Fibroblast of villous mesenchyme (primary cell): ENCODE measurements around the gene PCED1B. TPM values are rescaled to one million over a fixed set of nuclear protein-coding genes. Genes with fewer than 3 reads are reported as not detected.

ENCODE experiments used
- DNase-seq: peaks from one replicate; pipeline ENCODE4 v3.0.0-alpha.2; 2010; ENCODE audit warnings: low read depth
- H3K4me3 ChIP-seq: 2 replicates; pipeline ENCODE4 v1.5.1; 2011; ENCODE audit warnings: low read depth, mild to moderate bottlenecking, low read length
- total RNA-seq: library from RNA; depleted of rRNA; stranded (reverse); fragments of >200 nt; gene quantifications from 2 replicates; pipeline ENCODE4 v1.2.3, GENCODE V29; 2012
- TF ChIP-seq, protein P1 (sequence below): IDR thresholded peaks from 2 replicates; pipeline ENCODE4 v1.5.1; 2012; ENCODE audit warnings: low read depth, mild to moderate bottlenecking, low read length; ENCODE audit not compliant: insufficient read depth

Gene PCED1B
- total RNA-seq, 1 donor = 1.7 TPM

DNA sequence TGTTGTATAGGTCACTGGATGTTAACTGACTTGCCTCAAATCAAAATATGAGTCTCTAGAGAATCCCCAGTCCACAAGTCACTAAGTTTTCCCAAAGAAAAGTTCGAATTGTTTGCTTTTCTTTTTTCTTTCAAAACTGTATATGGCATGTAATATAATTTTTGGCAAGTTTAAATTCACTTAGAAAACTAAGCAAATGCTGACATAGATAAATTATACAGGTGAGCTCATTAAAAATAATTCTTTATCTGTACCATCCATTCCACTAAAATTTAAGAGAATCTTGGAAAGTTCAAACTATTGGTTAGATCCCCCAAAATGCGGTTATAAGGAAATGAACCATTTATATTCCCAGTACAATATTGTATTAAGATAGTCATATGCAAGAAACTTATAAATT, 145.9 kb downstream of the PCED1B start:
- H3K4me3 ChIP-seq = no peak overlapping the region
- TF ChIP-seq, protein P1, sequence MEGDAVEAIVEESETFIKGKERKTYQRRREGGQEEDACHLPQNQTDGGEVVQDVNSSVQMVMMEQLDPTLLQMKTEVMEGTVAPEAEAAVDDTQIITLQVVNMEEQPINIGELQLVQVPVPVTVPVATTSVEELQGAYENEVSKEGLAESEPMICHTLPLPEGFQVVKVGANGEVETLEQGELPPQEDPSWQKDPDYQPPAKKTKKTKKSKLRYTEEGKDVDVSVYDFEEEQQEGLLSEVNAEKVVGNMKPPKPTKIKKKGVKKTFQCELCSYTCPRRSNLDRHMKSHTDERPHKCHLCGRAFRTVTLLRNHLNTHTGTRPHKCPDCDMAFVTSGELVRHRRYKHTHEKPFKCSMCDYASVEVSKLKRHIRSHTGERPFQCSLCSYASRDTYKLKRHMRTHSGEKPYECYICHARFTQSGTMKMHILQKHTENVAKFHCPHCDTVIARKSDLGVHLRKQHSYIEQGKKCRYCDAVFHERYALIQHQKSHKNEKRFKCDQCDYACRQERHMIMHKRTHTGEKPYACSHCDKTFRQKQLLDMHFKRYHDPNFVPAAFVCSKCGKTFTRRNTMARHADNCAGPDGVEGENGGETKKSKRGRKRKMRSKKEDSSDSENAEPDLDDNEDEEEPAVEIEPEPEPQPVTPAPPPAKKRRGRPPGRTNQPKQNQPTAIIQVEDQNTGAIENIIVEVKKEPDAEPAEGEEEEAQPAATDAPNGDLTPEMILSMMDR = no peak
- no peak for DNase-seq

DNA sequence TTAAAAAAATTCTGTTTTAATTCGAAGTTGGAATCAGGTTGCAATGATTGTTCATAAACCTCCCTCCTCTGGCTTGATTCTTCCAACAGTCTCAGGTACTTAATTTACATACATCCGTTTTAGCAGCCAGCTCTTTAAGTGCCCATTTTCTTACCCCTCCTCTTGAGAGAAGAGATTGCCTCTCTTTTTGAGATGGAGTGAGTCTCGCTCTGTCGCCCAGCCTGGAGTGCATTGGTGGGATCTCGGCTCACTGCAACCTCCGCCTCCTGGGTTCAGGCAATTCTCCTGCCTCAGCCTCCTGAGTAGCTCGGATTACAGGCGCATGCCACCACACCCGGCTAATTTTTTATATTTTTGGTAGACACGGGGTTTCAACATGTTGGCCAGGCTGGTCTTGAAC, 146.8 kb downstream of the PCED1B start:
- TF ChIP-seq, protein P1 = no peak
- H3K4me3 ChIP-seq = no peak overlapping the region
- no peak for DNase-seq

DNA sequence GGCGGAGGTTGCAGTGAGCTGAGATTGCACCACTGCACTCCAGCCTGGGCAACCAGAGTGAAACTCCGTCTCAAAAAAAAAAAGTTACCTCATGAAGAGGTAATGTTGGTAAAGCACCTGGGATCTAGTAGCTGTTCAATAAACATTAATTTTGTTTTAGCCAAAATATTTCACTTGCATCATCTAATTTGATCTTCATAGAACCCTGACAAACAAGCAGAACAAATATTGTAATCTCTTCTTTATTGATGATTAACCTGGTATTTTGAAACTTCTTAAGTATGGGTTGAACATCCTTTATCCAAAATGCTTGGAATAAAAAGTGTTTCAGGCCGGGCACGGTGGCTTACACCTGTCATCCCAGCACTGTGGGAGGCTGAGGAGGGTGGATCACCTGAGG, 149.4 kb downstream of the PCED1B start:
- DNase-seq = no peak
- TF ChIP-seq, protein P1 = no peak
- H3K4me3 ChIP-seq = no peak overlapping the region

DNA sequence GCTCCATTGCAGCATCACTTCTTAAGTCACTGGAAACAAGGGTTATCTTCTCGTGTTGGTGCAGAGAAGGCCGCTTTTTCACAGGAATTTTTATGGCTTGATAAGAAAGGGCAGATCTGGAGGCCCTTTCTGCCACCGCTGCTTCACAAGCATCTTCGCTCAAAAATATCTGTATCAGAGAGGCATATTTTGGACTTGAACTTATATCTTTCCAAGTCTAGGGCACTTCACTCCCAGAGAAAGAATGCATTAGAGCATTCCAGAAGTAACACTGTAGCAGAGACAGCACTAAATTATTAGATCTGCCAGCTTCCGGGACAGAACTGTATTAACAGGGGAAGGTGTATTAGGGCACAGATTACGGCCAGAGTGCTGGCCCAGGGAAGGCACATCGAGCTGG, 152.0 kb downstream of the PCED1B start:
- peak; percentile 81 for DNase-seq
- TF ChIP-seq, protein P1 = no peak
- no peak overlapping the region for H3K4me3 ChIP-seq

DNA sequence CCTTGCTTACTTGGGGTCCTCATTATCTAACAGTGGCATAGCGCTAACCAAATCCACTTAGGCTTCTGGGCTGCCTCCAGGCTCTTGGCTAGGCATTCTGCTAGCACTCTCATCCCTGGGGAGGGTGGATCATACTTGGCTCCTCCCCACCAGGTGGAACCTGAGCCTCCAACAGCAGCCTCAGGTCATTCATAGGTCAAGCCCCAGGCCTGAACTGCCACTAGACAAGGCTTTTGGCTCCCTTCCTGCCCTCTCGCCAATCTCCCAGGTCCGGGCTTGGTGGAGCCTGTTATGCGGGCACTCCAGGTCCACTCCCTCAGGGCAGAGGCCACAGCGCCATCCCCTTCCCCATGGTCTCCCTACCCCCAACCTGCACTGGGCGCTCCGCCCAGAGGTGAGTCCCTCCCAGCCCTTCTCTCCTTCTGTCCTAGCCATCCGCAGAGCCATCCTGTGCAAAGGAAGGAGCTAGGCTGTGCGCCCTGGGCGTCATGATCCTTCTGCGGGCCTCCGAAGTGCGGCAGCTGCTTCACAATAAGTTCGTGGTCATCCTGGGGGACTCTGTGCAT, 155.2 kb downstream of the PCED1B start:
- no peak overlapping the region for H3K4me3 ChIP-seq
- TF ChIP-seq, protein P1 = no peak
- DNase-seq = no peak

DNA sequence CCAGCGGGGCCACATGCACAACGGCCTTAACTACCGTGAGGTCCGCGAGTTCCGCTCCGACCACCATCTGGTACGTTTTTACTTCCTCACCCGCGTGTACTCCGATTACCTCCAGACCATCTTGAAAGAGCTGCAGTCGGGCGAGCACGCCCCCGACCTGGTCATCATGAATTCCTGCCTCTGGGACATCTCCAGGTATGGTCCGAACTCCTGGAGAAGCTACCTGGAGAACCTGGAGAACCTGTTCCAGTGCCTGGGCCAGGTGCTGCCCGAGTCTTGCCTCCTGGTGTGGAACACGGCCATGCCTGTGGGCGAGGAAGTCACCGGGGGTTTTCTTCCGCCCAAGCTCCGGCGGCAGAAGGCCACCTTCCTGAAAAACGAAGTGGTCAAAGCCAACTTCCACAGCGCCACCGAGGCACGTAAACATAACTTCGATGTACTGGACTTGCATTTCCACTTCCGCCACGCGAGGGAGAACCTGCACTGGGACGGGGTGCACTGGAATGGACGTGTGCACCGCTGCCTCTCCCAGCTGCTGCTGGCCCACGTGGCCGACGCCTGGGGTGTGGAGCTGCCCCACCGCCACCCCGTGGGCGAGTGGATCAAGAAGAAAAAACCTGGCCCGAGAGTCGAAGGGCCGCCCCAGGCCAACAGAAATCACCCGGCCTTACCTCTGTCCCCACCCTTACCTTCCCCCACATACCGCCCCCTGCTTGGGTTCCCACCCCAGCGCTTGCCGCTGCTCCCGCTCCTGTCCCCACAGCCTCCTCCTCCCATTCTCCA, 156.0 kb downstream of the PCED1B start:
- TF ChIP-seq, protein P1 = no peak
- no peak for DNase-seq
- no peak overlapping the region for H3K4me3 ChIP-seq

DNA sequence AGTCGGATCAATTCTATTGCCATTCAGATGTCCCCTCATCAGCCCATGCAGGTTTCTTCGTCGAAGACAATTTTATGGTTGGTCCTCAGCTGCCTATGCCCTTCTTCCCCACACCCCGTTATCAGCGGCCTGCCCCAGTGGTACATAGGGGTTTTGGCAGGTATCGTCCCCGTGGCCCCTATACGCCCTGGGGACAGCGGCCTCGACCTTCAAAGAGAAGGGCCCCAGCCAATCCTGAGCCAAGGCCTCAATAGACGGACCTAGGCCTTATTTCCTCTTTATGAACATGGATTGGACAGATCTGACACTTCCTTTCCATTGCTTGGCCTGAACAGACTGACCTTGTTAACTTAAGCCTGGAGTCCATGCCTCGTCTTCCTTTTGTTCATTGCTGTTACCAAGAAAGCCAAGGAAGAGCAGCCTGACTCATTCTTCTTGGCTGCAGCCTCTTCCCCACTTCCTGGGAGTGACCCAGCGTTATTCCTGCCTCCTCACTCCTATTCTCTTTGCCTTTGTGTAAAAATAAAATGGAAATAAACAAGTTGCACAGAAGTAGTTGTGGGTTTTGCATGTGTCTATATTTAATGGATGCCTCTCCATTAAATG, 156.8 kb downstream of the PCED1B start:
- TF ChIP-seq, protein P1 = no peak
- peak; percentile 71 for DNase-seq

More for the DNA sequence above, 156.8 kb downstream of the PCED1B start:
- no peak overlapping the region for H3K4me3 ChIP-seq
